Suprapubic skin (tissue), 3 donors: ENCODE results near the gene ACSM2A.
"Not testable (repeated sequence)": the region's sequence is repeated elsewhere in the genome, so short reads cannot be mapped to it uniquely, and the experiment has no call there.

ENCODE experiments used
- EP300 ChIP-seq: sonication (generic); formaldehyde crosslinking; IDR thresholded peaks from one replicate; pipeline ENCODE4 v1.6.1; 2017; ENCODE audit warnings: antibody characterized with exemption
- POLR2A ChIP-seq, 2 donors: fragments of 450-650 bp; IDR thresholded peaks; one replicate each; pipeline ENCODE4 v1.6.1; 2017; ENCODE audit warnings: antibody characterized with exemption in 2 of 2, mild to moderate bottlenecking in 2 of 2, moderate library complexity in 2 of 2
- TF ChIP-seq, protein P1 (sequence below), 2 donors: fragments of 200-600 bp in 1 of 2; fragments of 450-650 bp in 1 of 2; sonication (generic) in 1 of 2; IDR thresholded peaks; one replicate each; pipeline ENCODE4 v1.5.1; 2016 to 2019; ENCODE audit warnings: antibody characterized with exemption in 2 of 2, mild to moderate bottlenecking in 1 of 2, moderate library complexity in 1 of 2

DNA sequence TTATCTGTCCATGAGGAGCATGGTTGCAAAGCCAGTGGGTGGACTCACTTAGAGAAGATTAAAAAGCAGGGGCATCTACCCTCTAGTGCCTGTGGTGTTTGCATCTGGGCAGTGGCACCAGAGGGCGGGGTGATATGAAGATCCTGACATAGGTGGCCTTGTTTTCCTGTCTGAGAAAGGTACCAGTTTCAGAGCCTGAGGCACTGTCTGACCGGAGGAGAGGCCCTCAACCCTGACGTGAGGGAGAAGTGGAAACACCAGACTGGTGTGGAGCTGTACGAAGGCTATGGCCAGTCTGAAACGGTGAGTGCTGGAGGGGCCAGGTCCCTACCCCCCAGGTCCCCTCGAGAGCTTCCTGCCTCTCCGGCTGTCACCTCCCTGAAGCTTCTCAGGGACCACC, 21.8 kb upstream of the ACSM2A start:
- TF ChIP-seq, protein P1, sequence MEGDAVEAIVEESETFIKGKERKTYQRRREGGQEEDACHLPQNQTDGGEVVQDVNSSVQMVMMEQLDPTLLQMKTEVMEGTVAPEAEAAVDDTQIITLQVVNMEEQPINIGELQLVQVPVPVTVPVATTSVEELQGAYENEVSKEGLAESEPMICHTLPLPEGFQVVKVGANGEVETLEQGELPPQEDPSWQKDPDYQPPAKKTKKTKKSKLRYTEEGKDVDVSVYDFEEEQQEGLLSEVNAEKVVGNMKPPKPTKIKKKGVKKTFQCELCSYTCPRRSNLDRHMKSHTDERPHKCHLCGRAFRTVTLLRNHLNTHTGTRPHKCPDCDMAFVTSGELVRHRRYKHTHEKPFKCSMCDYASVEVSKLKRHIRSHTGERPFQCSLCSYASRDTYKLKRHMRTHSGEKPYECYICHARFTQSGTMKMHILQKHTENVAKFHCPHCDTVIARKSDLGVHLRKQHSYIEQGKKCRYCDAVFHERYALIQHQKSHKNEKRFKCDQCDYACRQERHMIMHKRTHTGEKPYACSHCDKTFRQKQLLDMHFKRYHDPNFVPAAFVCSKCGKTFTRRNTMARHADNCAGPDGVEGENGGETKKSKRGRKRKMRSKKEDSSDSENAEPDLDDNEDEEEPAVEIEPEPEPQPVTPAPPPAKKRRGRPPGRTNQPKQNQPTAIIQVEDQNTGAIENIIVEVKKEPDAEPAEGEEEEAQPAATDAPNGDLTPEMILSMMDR (IDR thresholded peaks at IDR 0.05) = not testable (repeated sequence)
- TF ChIP-seq POLR2A (IDR thresholded peaks at IDR 0.05); EP300: not testable (repeated sequence)
